Measurements from ENCODE around the gene TCF23.
A peak's percentile ranks its signal among the peaks of the same experiment; 100 is the strongest.
"Not testable (repeated sequence)": the region's sequence is repeated elsewhere in the genome, so short reads cannot be mapped to it uniquely, and the experiment has no call there.

TCF23 gene

GRCh38 chr2:27184115-27184514 is 35.3 kb downstream of the TCF23 start:
- DNase-seq (ENCODE audit: low read depth): no peak
- H3K4me3 ChIP-seq (ENCODE audit: low read length): no peak overlapping the region
- TF ChIP-seq CTCF (IDR thresholded peaks at IDR 0.05; ENCODE audit: insufficient read depth, low read depth, low read length, missing control alignments): no peak

DNA sequence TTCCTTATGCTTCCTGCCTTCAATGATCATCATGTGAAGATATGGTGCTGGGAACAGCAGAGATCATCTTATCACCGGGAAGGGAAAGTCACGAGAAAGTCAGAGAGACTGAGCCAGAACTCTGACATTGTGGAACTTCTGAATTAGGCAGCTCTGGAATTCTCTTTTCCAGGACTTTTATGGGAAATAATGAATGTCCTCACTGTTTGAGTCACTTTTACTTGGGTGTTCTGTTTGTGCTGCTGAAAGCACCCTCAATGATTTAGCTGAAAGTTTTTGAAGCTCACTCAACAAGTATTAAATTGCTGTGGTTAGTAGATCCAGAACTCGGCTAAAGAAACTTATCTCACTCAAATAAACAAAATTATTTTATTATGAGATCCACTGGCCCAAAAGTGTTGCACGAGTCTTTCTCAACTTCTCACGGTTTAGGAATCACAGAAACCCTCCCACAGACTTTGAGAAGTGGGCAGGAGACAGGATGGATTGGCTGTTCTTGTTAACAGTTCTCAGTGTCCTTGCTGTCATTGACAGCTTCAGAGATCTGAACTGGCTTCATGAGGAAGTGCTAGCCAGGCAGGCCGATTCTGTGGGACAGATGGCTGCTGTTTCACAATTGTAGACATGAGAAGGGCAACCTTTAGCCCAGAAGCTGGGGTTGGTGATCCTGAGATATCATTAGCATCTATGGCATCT is 36.7 kb downstream of the TCF23 start:
- no peak overlapping the region for H3K4me3 ChIP-seq (ENCODE audit: low read length)
- TF ChIP-seq CTCF (IDR thresholded peaks at IDR 0.05; ENCODE audit: insufficient read depth, low read depth, low read length, missing control alignments): no peak
- DNase-seq (ENCODE audit: low read depth): no peak

- TF ChIP-seq CTCF (IDR thresholded peaks at IDR 0.05; ENCODE audit: insufficient read depth, low read depth, low read length, missing control alignments): no peak
- DNase-seq (ENCODE audit: low read depth): no peak
- H3K4me3 ChIP-seq (ENCODE audit: low read length): no peak overlapping the region
These were observed 38.0 kb downstream of the TCF23 start for GRCh38 chr2:27186613-27187345.

GRCh38 chr2:27189989-27190388 is 41.2 kb downstream of the TCF23 start:
- no peak overlapping the region for H3K4me3 ChIP-seq (ENCODE audit: low read length)
- DNase-seq (ENCODE audit: low read depth): no peak
- no peak for TF ChIP-seq CTCF (IDR thresholded peaks at IDR 0.05; ENCODE audit: insufficient read depth, low read depth, low read length, missing control alignments)

DNA sequence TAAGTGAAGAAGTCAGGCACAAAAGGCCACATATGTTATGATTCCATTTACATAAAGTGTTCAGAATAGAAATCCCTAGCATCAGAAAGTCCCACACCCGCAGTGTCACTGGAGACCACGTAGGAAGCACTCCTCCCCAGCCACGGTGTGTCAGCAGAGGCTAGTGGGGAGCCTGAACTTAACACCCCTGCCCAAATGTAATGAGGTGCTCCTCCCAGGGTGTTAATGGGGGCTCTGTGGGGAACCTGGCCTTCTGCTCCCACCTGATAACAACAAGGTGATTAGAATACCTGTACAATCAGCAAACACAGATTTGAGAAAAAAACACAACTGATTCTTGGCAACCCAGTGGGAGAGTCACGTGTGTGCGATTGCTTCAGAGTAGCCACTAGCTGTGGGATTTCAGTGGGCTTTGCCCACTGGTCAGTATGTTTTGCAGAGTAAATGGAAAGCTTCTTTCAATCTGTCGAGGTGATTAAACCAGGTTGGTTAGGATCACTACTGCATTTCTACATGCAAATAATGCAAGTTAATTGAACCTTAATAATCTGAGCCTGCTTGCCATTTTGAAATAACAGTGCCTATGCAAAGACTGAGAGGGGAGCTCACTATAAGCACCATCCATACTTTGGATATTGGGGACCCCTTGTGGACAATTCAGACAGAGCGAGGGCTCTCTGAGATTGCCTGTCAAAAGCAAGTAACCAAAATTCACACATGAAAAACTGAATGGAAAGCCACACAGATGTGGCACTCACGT is 42.4 kb downstream of the TCF23 start:
- TF ChIP-seq CTCF (IDR thresholded peaks at IDR 0.05; ENCODE audit: insufficient read depth, low read depth, low read length, missing control alignments): peak; percentile 66
- peak; percentile 62 for DNase-seq (ENCODE audit: low read depth)
- H3K4me3 ChIP-seq (ENCODE audit: low read length): no peak overlapping the region

DNA sequence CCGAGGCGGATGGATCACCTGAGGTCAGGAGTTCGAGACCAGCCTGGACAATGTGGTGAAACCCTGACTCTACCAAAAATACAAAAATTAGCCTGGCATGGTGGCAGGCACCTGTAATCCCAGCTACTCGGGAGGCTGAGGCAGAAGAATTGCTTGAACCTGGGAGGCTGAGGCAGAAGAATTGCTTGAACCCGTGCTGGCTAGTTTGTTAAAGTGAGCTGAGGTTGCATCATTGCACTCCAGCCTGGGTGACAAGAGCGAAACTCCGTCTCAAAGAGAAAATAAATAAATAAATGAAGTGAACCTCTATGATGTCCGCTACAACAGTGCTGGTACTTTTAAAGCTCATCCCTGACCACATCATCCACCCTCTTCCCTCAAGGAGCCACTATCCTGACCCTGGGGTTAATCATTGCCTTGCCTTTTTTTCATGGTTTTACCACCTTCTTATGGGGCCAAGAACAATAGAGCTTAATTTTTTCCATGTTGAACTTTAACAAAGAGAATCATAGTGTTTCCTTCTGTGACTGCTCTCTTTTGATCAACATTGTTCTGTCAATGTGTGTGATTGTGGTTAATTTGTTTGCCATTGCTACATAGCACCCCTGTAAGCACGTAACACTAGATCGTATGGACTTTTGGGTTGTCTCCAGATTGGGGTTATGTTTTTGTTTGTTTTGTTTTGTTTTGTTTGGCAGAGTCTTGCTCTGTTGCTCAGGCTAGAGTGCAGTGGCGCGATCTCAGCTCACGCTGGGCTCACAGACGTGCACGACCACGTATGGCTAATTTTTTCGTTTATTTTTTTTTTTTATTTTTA is 45.9 kb downstream of the TCF23 start:
- no peak for DNase-seq (ENCODE audit: low read depth)
- H3K4me3 ChIP-seq (ENCODE audit: low read length): no peak overlapping the region
- no peak for TF ChIP-seq CTCF (IDR thresholded peaks at IDR 0.05; ENCODE audit: insufficient read depth, low read depth, low read length, missing control alignments)

- not testable (repeated sequence) for H3K4me3 ChIP-seq (ENCODE audit: low read length); DNase-seq (ENCODE audit: low read depth)
These were observed 47.0 kb downstream of the TCF23 start for GRCh38 chr2:27195799-27196198.

- H3K4me3 ChIP-seq (ENCODE audit: low read length); DNase-seq (ENCODE audit: low read depth): not testable (repeated sequence)
These were observed 49.3 kb downstream of the TCF23 start for GRCh38 chr2:27198068-27198467.

Measured in epithelial cell of esophagus (primary cell).